AG04450 (cell line): ENCODE measurements around the gene CLOCK. TPM values are rescaled to one million over a fixed set of nuclear protein-coding genes. Genes with fewer than 3 reads are reported as not detected.

ENCODE experiments used
- CTCF ChIA-PET: fragments of 300-600, 350-600 bp; formaldehyde crosslinking; extraction: SDS; loops from one replicate; lab custom pipeline; 2022; ENCODE audit warnings: antibody characterized with exemption, inconsistent platforms; lab: Charles Lee
- POLR2A ChIA-PET: fragments of 350-600 bp; formaldehyde crosslinking; extraction: SDS; loops from one replicate; lab custom pipeline; 2021; ENCODE audit warnings: antibody characterized with exemption, inconsistent platforms; lab: Yijun Ruan, JAX
- DNase-seq: peaks from one replicate; pipeline ENCODE4 v3.0.0-alpha.2; 2011; ENCODE audit warnings: low read depth, low spot score
- H3K27ac ChIP-seq: one replicate; pipeline ENCODE4 v1.5.1; 2012; ENCODE audit warnings: low read depth, low read length, control low read depth
- H3K27me3 ChIP-seq: one replicate; pipeline ENCODE4 v1.6.0; 2012; ENCODE audit warnings: low read length; ENCODE audit not compliant: control insufficient read depth, insufficient read depth
- H3K4me3 ChIP-seq: 2 replicates; pipeline ENCODE4 v1.5.1; 2011; ENCODE audit warnings: mild to moderate bottlenecking, low read depth, low read length, control low read depth
- H3K9me3 ChIP-seq: 2 replicates; pipeline ENCODE4 v1.5.1; 2012; ENCODE audit warnings: low read length; ENCODE audit not compliant: control insufficient read depth, insufficient read depth
- polyA plus RNA-seq: library from polyadenylated mRNA; depleted of rRNA; stranded (reverse); fragments of >200 nt; gene quantifications from 2 replicates; pipeline ENCODE4 v1.2.3, GENCODE V29; 2011
- TF ChIP-seq, protein P1 (sequence below): IDR thresholded peaks from 2 replicates; pipeline ENCODE4 v1.5.1; 2011; ENCODE audit warnings: low read depth, low read length, control low read depth, inconsistent platforms

The CLOCK gene
- polyA plus RNA-seq, 1 experiment, result 18.8 TPM

DNA sequence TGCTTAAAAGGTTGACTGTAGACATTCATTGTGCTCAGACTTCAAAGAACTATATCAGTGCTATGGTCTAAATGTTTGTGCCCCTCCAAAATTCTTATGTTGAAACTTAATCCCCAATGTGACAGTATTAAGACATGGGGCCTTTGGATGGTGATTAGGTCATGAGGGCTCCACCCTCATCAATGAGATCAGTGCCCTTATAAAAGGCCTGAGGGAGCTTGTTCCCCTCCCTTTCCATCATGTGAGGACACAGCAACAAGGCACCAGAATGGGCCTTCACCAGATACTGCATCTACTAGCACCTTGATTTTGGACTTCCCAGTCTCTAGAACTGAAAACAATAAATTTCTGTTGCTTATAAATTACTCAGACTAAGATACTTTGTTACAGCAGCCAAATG, 28.3 kb downstream of the CLOCK start:
- TF ChIP-seq, protein P1, sequence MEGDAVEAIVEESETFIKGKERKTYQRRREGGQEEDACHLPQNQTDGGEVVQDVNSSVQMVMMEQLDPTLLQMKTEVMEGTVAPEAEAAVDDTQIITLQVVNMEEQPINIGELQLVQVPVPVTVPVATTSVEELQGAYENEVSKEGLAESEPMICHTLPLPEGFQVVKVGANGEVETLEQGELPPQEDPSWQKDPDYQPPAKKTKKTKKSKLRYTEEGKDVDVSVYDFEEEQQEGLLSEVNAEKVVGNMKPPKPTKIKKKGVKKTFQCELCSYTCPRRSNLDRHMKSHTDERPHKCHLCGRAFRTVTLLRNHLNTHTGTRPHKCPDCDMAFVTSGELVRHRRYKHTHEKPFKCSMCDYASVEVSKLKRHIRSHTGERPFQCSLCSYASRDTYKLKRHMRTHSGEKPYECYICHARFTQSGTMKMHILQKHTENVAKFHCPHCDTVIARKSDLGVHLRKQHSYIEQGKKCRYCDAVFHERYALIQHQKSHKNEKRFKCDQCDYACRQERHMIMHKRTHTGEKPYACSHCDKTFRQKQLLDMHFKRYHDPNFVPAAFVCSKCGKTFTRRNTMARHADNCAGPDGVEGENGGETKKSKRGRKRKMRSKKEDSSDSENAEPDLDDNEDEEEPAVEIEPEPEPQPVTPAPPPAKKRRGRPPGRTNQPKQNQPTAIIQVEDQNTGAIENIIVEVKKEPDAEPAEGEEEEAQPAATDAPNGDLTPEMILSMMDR, result no peak
- Histone ChIP-seq H3K9me3 (no peaks in the 10 kb centered on the region), H3K27me3 (no peaks in the 10 kb centered on the region), H3K4me3 (no peak overlapping the region), H3K27ac (no peak overlapping the region)
- POLR2A ChIA-PET, result interaction anchor here (0.6 kb wide), 1 partner anchor 21 kb away, joined by 4 read pairs; no protein-coding TSS in a partner anchor
- CTCF ChIA-PET, result interaction anchor here (0.6 to 1.1 kb wide), 3 partner anchors 11 to 25 kb away, joined by 3 read pairs; no protein-coding TSS in a partner anchor
- no peak for DNase-seq

DNA sequence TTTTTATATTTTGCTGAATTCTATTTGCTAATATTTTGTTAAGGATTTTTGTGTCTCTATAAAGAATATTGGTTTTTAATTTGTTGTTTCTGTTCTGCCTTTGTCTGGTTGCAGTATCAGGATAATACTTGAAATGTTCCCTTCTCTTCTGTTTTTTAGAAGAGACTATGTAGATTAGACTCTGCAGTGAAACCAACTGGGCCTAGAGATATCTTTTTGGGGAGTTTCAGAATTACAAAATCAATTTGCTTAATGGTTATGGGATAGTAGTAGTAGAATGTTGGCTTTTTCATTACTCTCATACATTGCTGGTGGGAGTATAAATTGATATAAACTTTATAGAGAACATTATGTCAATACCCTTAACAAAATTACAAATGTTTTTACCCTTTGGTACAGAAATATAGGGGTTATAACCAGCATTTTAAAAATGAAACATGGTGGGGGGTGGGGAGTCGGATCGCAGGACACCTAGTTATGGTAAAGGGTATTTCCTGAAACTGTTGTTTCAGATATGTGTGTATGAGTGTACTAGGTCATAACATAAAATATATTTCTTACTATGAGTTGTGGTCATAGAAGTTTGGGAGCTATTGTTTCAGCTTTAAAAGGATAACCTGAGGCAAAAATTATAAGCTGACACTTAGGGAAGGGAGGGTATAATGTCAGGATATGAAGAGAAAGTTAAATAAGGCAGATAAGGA, 29.0 kb downstream of the CLOCK start:
- Histone ChIP-seq H3K4me3 (no peak overlapping the region), H3K9me3 (no peaks in the 10 kb centered on the region), H3K27ac (no peak overlapping the region), H3K27me3 (no peaks in the 10 kb centered on the region)
- TF ChIP-seq, protein P1, result no peak
- ChIA-PET CTCF (interaction anchor here (0.6 to 1.1 kb wide), 3 partner anchors 11 to 26 kb away, joined by 3 read pairs; no protein-coding TSS in a partner anchor), POLR2A (no interaction called here)
- no peak for DNase-seq

DNA sequence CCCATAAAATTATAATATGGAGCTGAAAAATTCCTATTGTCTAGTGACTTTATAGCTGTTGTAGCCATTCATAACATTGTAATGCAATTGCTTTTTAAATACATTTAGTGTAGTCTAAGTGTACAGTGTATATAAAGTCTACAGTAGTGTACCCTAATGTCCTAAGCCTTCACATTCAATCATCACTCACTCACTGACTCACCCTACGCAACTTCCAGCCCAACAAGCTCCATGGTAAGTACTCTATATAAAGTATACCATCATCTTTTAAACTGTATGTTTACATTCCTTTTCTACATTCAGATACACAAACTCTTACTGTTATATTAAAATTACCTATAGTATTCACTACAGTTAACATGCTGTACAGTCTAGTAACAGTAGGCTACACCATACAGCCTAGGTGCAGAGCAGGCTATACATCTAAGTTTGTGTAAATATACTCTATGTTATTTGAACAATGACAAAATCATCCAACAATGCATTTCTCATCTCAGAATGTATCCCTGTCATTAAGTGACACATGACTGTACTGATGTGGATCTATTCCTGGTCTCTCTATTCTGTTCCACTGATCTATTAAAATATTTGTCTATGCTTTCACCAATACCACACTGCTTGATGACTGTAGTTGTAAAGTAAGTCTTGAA, 33.7 kb downstream of the CLOCK start:
- no peak for DNase-seq
- Histone ChIP-seq H3K4me3 (no peak overlapping the region), H3K27me3 (no peaks in the 10 kb centered on the region), H3K27ac (no peak overlapping the region), H3K9me3 (no peaks in the 10 kb centered on the region)
- POLR2A ChIA-PET, result interaction anchor here (0.6 kb wide), 1 partner anchor 33 kb away, joined by 3 read pairs; no protein-coding TSS in a partner anchor
- CTCF ChIA-PET, result no interaction called here
- TF ChIP-seq, protein P1, result no peak

DNA sequence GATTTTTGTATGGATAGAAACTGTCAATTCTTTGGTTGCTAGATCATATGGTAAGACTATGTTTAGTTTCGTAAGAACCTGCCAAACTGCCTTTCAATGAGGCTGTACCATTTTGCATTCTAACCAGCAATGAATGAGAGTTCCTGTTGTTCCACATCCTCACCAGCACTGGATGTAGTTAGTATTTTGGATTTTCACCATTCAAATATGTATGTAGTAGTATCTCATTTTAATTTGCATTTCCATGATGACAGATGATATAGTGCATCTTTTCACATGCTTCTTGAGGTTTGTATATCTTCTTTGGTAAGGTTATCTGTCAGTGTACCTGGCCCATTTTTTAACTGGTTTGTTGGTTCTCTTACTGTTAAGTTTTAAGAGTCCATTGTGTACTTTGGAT, 34.6 kb downstream of the CLOCK start:
- ChIA-PET POLR2A (no interaction called here), CTCF (no interaction called here)
- Histone ChIP-seq H3K27ac (no peak overlapping the region), H3K4me3 (no peak overlapping the region), H3K27me3 (no peaks in the 10 kb centered on the region), H3K9me3 (no peaks in the 10 kb centered on the region)
- no peak for DNase-seq
- TF ChIP-seq, protein P1, result no peak

DNA sequence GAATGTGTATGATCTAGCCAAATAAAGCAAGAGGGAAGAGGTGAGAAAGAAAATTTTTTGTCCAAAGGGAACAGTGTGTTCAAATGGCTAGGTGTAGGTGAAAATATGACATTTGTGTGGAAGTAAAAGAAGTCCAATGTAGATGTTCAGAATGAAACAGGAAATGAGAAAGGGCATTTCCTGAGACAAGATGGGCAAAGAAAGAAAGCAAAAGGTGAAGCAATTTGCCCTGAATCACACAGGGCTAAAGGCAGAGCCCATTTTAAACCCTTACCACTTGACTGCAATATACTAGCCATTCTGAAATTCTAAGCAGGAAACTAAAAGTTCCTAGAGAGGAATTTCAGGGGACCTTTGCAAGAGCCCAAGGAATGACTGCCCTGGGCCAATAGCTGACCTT, 36.0 kb downstream of the CLOCK start:
- H3K9me3 ChIP-seq, result no peaks in the 10 kb centered on the region
- TF ChIP-seq, protein P1, result no peak
- H3K4me3 ChIP-seq, result no peak overlapping the region
- CTCF ChIA-PET, result no interaction called here
- POLR2A ChIA-PET, result no interaction called here
- H3K27ac ChIP-seq, result no peak overlapping the region
- no peaks in the 10 kb centered on the region for H3K27me3 ChIP-seq
- no peak for DNase-seq
